SK-N-SH treated with all-trans-retinoic acid at 6 μM for 48 hours (cell line): ENCODE measurements around the gene C1orf56.

Source experiments
- ARNTL ChIP-seq: fragments of 450-650 bp; formaldehyde crosslinking; IDR thresholded peaks from 2 replicates; pipeline ENCODE4 v1.5.0; 2020; ENCODE audit warnings: low read depth, mild to moderate bottlenecking, moderate library complexity, borderline replicate concordance
- BACH2 ChIP-seq: fragments of 250-450 bp; sonication (Bioruptor Pico); IDR thresholded peaks from 2 replicates; pipeline ENCODE4 v1.9.0; 2021; ENCODE audit warnings: mild to moderate bottlenecking, borderline replicate concordance
- CSDC2 ChIP-seq: fragments of 250-450 bp; sonication (Bioruptor Pico); IDR thresholded peaks from 2 replicates; pipeline ENCODE4 v1.5.0; 2020; ENCODE audit warnings: mild to moderate bottlenecking, moderate library complexity
- ESRRG ChIP-seq: fragments of 250-450 bp; sonication (Bioruptor Pico); IDR thresholded peaks from 2 replicates; pipeline ENCODE4 v1.6.1; 2021; ENCODE audit warnings: mild to moderate bottlenecking
- ISL1 ChIP-seq: fragments of 250-450 bp; sonication (Bioruptor Pico); IDR thresholded peaks from 2 replicates; pipeline ENCODE4 v2.1.2; 2022; ENCODE audit warnings: mild to moderate bottlenecking, moderate library complexity
- OSR1 ChIP-seq: fragments of 250-450 bp; sonication (Bioruptor Pico); IDR thresholded peaks from 2 replicates; pipeline ENCODE4 v1.8.0; 2022; ENCODE audit warnings: moderate library complexity, mild to moderate bottlenecking, inconsistent platforms
- PATZ1 ChIP-seq: fragments of 250-450 bp; sonication (Bioruptor Pico); IDR thresholded peaks from 2 replicates; pipeline ENCODE4 v1.8.0; 2020; ENCODE audit warnings: mild to moderate bottlenecking, moderate library complexity, borderline replicate concordance
- POU6F1 ChIP-seq: fragments of 250-450 bp; sonication (Bioruptor Pico); IDR thresholded peaks from 2 replicates; pipeline ENCODE4 v1.8.0; 2021; ENCODE audit warnings: low read depth, mild to moderate bottlenecking, moderate library complexity, borderline replicate concordance
- RARB ChIP-seq: fragments of 250-450 bp; sonication (Bioruptor Pico); IDR thresholded peaks from 2 replicates; pipeline ENCODE4 v1.8.0; 2021; ENCODE audit warnings: mild to moderate bottlenecking, moderate library complexity
- SNAI2 ChIP-seq: fragments of 250-450 bp; sonication (Bioruptor Pico); IDR thresholded peaks from 2 replicates; pipeline ENCODE4 v1.5.0; 2020; ENCODE audit warnings: mild to moderate bottlenecking, moderate library complexity
- TCF4 ChIP-seq: fragments of 250-450 bp; sonication (Bioruptor Pico); IDR thresholded peaks from 2 replicates; pipeline ENCODE4 v1.8.0; 2021; ENCODE audit warnings: mild to moderate bottlenecking, moderate library complexity, borderline replicate concordance
- TOX ChIP-seq: fragments of 250-450 bp; sonication (Bioruptor Pico); IDR thresholded peaks from 2 replicates; pipeline ENCODE4 v1.8.0; 2021; ENCODE audit warnings: mild to moderate bottlenecking, moderate library complexity, borderline replicate concordance
- ZNF70 ChIP-seq: fragments of 450-650 bp; formaldehyde crosslinking; IDR thresholded peaks from 2 replicates; pipeline ENCODE4 v1.5.0; 2020; ENCODE audit warnings: mild to moderate bottlenecking, moderate library complexity

- TF ChIP-seq SNAI2 (no peak), POU6F1 (CRISPR knock-in tag) (no peak), ARNTL (no peak), TOX (CRISPR knock-in tag) (no peak), ZNF70 (CRISPR knock-in tag) (no peak), CSDC2 (no peak), TCF4 (no peak), BACH2 (CRISPR knock-in tag) (no peak), ESRRG (CRISPR knock-in tag) (no peak), PATZ1 (CRISPR knock-in tag) (no peak), OSR1 (CRISPR knock-in tag) (no peak), ISL1 (CRISPR knock-in tag) (no peak), RARB (CRISPR knock-in tag) (no peak)
These were observed 11.1 kb downstream of the C1orf56 start for GRCh38 chr1:151058692-151059091.
